T-helper 22 cell (primary cell): ENCODE data around the gene GGTLC2.
"Not testable (repeated sequence)": the region's sequence is repeated elsewhere in the genome, so short reads cannot be mapped to it uniquely, and the experiment has no call there.

Experiments used
- DNase-seq: peaks from one replicate; pipeline ENCODE4 v3.0.0-alpha.2; 2020; ENCODE audit warnings: low read depth

GGTLC2 gene

DNA sequence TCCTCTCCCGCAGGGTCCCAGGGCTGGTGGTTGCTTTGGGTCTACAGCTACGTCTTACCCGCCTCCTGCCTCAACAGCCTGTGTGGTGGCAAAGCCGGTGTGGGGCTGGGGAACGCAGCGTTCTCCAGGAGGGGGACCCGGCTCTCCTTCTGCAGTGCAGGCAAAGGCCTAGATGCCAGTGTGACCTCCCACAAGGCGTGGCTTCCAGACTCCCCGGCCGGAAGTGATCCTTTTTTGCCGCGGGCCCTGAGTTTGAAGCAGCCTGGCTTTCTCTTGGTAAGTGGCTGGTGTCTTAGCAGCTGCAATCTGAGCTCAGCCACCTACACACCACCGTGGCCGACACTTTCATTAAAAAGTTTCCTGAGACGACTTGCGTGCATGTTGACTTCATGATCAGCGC, 6.1 kb upstream of the GGTLC2 start:
- not testable (repeated sequence) for DNase-seq

DNA sequence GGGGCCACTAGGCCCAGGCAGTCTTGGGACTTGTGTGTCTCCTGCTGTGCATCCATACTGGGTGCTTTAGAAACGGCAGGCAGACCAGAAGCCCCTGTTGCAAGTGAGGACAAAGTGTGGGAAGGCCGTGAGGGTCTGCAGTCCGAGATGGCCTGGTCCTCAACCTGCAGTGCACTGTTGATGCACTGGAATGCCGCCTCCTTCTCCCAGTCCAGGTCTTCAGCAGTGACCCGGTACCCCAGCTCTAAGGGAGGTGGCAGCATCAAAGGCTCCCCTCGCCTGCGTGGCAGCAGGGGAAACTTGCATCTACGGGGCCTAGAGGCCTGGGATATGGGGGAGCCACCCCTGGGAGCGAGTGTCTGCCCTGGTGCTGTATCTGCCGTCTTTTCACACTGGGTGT, 2.2 kb upstream of the GGTLC2 start:
- not testable (repeated sequence) for DNase-seq

DNA sequence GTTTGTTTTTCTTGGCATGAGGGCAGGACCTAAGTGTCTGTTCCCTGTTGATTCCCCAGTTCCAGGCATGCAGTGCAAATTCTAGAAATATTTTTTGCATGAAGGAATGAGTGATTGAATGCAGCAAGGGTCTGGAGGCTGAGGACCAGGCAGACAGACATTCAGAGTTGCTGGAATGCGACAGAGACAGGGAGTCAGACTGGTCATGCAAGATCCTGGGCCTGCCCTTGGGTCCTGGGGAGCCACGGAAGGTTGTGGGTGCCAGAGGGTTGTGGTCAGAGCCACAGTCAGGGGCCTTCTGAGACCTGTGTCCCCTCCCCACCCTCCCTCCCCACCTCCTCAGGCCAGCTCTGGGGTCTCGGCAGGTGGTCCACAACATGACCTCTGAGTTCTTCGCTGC, 1.6 kb downstream of the GGTLC2 start:
- not testable (repeated sequence) for DNase-seq

DNA sequence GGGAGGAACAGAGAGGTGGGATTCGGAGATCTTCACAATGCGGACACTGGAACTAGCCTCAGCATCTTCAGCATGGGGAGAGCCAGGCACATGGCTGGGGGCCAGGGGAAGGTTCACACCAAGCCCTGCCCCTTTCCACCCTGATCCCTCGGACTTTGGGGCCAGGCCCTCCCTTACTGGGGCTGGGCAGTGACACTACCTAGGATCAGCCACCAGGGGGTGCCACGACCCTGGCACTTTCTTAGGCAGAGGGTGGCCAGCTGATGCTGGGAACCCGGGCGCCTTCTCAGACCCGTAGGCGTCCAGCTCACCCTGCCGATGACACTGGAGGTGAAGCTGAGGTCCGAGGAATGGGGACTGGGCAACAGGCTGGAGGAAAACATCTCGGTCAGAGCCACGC, 3.5 kb downstream of the GGTLC2 start:
- DNase-seq = not testable (repeated sequence)

DNA sequence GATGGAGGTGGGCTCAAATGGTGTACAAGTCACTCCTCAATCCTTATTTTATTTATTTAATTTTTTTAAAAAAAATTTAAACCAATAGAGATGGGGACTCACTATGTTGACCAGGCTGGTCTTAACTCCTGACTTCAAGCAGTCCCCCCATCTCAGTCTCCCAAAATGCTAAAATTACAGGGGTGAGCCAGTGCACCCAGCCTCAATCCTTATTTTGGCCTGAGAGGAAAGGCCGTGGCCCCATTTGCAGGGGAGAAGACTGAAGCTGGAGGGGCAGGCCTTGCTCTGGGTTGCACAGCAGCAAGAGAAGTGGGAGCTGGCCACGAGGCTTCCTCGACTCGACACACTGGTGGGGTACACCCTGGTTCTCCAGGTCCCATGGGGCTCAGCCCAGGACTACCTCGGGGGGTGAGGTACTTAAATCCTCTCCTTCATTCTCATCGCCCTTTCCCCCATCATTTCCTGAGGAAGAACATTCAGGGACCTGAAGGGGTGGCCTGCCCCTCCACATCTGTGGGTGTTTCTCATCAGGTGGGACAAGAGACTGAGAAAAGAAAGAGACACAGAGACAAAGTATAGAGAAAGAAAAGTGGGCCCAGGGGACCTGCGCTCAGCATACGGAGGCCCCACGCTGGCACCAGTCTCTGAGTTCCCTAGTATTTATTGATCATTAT, 4.6 kb downstream of the GGTLC2 start:
- DNase-seq = not testable (repeated sequence)

DNA sequence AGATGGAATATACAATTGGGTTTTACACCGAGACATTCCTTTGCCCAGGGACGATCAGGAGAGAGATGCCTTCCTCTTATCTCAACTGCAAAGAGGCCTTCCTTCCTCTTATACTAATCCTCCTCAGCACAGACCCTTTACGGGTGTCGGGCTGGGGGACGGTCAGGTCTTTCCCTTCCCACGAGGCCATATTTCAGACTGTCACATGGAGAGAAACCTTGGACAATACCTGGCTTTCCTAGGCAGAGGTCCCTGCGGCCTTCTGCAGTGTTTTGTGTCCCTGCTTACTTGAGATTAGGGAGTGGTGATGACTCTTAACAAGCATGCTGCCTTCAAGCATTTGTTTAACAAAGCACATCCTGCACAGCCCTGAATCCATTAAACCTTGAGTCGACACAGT, 5.3 kb downstream of the GGTLC2 start:
- DNase-seq = not testable (repeated sequence)

DNA sequence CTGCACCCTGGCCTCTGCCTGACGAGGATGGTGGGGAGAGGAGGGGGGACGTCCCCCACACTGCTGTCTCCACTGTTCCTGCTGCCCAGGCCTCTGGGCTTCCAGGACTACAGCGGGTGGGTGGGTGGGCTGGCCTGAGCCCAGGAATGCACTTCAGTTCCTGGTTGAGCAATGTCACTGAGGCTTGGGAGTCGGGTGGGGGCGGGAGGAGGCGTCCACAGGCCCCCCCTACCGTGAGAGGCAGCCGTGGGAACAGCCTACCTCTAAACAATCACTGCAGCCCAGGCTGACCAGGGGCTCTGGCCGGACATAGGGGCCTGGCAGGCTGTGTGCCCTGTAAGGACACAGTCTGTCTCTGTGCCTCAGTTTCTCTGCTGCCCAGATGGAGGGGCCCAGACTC, 6.0 kb downstream of the GGTLC2 start:
- DNase-seq = not testable (repeated sequence)

GRCh38 chr22:22650803-22651515, 6.5 kb downstream of the GGTLC2 start:
- not testable (repeated sequence) for DNase-seq

DNA sequence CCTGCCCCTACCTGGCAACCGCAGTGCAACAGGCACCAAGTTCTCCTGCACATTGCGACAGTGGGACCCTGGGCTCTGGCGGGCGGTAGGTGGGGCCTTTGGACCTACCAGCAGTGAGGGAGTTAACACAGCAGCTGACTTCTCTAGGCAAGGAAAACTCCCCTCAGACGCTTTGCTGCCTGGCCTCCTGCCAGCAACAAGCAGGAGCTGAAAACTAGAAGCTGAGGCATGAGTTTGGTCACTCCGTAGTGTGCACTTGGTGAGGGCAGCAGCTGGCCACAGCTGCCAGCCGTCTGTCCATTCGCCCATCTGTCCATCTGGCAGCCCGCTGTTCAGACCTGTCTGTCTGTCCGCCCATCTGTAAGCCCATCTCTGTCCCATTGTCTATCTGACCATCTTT, 7.2 kb downstream of the GGTLC2 start:
- not testable (repeated sequence) for DNase-seq

DNA sequence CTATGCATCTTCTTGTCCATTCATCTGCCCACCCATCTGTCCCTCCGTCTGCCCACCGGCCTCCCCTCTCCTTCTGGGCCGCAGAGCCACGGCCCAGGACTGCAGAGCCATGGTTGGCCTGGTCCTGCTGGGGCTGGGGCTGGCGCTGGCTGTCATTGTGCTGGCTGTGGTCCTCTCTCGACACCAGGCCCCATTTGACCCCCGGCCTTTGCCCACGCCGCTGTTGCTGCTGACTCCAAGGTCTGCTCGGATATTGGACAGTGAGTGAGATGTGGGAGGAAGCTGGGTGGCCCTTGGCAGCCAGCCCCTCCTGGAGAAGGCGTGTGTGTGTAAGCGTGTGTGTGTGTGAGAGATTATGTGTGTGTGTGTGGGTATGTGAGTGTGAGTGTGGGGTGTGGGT, 7.7 kb downstream of the GGTLC2 start:
- not testable (repeated sequence) for DNase-seq

- not testable (repeated sequence) for DNase-seq
Measured at GRCh38 chr22:22652573-22652972, 8.2 kb downstream of the GGTLC2 start.

GRCh38 chr22:22653677-22654381, 9.4 kb downstream of the GGTLC2 start:
- DNase-seq = not testable (repeated sequence)

- DNase-seq = no peak
Measured at GRCh38 chr22:22655452-22656290, 11.3 kb downstream of the GGTLC2 start.

GRCh38 chr22:22657712-22658111, 13.3 kb downstream of the GGTLC2 start:
- no peak for DNase-seq

GRCh38 chr22:22661275-22661674, 16.9 kb downstream of the GGTLC2 start:
- no peak for DNase-seq

DNA sequence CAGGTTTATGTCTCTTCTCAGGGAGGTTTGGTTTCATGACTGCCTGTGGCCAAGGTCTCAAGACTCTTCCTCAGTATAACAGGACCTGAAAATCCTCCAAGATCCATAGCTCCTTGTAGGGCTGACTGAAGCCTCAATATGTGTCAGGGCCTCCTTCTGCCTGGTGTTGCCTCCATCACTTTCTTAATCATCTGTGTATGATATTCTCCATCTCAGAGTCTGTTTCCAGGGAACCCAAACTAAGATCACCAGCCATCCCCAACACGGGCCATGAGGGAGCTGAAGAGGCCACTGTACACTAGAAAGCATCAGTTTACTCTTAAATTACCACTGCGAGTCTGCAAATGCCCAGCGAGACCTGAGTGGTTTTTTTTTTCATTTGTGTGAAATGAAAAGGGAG, 17.7 kb downstream of the GGTLC2 start:
- no peak for DNase-seq

DNA sequence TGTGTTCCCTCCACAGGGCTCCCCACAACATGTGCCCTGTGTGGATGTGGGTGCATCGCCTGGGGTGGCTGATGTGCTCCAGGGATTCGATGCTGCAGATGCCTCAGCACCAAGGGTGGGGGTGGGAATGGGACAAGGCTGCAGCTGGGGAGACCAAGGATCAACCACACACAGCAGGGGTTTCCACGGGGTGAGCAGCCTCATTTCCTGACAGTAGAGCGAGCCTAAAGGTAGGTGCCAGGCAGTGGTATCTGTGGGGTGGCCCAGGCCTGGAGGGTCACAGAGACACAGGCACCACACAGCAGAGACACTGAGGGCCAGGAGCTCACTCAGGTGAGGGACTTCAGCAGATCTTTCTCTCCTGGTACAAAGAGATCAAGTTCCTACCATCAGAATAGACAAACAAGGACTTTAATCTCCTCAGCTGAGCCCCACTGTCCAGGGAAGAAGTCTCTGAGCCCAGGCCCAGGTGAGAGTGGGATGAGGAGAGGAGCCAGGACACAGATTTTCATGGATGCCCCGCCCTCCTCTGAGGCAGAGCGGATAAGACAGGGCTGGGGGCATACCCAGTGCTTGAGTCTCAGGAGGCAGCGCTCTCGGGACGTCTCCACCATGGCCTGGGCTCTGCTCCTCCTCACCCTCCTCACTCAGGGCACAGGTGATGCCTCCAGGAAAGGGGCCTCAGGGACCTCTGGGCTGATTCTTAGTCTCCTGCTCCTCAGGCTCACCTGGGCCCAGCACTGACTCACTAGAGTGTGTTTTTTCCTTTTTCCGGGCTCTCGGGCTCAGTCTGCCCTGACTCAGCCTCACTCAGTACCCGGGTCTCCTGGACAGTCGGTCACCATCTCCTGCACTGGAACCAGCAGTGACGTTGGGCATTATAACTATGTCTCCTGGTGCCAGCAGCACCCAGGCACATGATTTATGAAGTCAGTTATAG, 19.7 kb downstream of the GGTLC2 start:
- no peak for DNase-seq

DNA sequence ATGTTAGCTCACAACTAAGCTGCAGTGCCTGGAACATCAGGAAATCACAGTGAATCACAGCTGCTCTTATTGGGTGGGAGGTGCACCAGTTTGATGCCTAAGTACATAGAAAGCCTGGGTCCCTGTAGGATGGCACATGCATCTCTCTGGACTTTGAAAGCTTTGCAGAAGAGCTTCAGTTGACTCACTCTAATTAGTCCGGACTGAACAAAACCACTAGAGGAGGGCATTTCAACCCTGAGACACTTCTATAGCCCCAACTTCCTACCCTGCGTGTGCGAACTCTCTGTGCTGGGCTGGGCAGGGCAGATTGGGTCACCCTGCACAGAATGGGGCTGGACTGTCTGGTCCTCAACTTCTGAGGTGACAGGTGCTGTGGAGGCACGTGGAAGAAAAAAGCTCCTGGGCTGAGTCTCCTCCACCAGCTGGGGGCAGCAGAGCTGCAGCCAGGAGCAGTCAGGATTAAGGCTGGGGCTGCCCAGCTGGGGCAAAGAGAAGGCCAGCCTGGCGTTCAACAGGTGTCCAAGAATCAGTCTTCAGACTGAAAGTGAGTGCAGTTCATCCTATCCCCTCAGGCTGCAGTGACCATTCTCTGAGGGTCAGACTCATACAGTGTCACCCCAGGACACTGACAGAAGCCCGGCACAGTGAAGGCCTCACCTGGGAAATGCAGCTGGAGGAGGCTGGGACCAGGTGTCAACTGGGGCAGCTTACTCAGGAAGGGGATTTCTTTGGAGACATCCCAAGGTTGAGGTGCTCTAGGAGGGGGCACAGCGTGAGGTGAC, 22.1 kb downstream of the GGTLC2 start:
- no peak for DNase-seq

DNA sequence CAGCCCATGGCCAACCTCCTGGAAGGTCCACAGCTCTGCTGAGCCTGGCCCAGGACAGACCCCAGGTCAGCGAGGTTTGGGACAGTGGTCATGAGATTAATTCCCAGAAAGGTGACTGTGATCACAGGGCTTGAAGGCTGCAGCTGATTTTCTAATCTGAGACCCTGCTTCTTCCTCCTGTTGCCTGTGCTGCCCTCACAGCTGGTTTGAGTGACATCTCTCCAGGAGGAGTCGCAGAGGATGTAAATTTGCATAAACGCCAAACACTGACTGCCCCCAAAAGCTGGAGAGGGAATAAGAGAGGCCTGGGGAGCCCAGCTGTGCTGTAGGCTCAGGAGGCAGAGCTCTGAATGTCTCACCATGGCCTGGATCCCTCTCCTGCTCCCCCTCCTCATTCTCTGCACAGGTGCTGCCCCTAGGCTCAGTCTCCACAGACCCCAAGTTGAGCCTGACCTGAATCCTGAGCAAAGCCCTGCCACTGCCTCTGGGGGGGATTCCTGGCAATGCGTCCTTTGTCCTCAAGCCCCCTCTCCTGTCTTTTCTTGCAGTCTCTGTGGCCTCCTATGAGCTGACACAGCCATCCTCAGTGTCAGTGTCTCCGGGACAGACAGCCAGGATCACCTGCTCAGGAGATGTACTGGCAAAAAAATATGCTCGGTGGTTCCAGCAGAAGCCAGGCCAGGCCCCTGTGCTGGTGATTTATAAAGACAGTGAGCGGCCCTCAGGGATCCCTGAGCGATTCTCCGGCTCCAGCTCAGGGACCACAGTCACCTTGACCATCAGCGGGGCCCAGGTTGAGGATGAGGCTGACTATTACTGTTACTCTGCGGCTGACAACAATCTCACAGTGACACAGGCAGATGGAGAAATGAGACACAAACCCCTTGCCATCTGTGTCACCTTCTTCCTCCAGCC, 23.8 kb downstream of the GGTLC2 start:
- DNase-seq = no peak
